Kidney glomerular epithelial cell (primary cell): ENCODE data around the gene IFNK.
A peak's percentile ranks its signal among the peaks of the same experiment; 100 is the strongest.
"Not testable (repeated sequence)": the region's sequence is repeated elsewhere in the genome, so short reads cannot be mapped to it uniquely, and the experiment has no call there.

Experiments
- DNase-seq: peaks from one replicate; lab custom pipeline; 2025; lab: John Stamatoyannopoulos, UW

IFNK gene

GRCh38 chr9:27524236-27524635 is at the start of gene IFNK:
TSS of gene IFNK (plus strand) at chr9:27524290. CDS start at chr9:27524337, 47 bp downstream.
- DNase-seq = no peak

- DNase-seq = no peak
Measured at GRCh38 chr9:27474305-27474704, 49.8 kb upstream of the IFNK start.

GRCh38 chr9:27475057-27475595 is 49.0 kb upstream of the IFNK start:
- DNase-seq = no peak

GRCh38 chr9:27476870-27477515 is 47.1 kb upstream of the IFNK start:
- DNase-seq = no peak

- no peak for DNase-seq
Measured at GRCh38 chr9:27478322-27478721, 45.8 kb upstream of the IFNK start.

GRCh38 chr9:27482709-27483108 is 41.4 kb upstream of the IFNK start:
- no peak for DNase-seq

GRCh38 chr9:27483576-27483975 is 40.5 kb upstream of the IFNK start:
- no peak for DNase-seq

- no peak for DNase-seq
Measured at GRCh38 chr9:27485158-27485557, 38.9 kb upstream of the IFNK start.

- DNase-seq = no peak
Measured at GRCh38 chr9:27487128-27487640, 36.9 kb upstream of the IFNK start.

- no peak for DNase-seq
Measured at GRCh38 chr9:27487927-27488326, 36.2 kb upstream of the IFNK start.

GRCh38 chr9:27489087-27489876 is 34.8 kb upstream of the IFNK start:
- no peak for DNase-seq

GRCh38 chr9:27491154-27491553 is 32.9 kb upstream of the IFNK start:
- DNase-seq = peak; percentile 66

- no peak for DNase-seq
Measured at GRCh38 chr9:27495480-27496134, 28.5 kb upstream of the IFNK start.

GRCh38 chr9:27496135-27496504 is 28.0 kb upstream of the IFNK start:
- no peak for DNase-seq

- no peak for DNase-seq
Measured at GRCh38 chr9:27497883-27498417, 26.1 kb upstream of the IFNK start.

GRCh38 chr9:27499451-27499850 is 24.6 kb upstream of the IFNK start:
- DNase-seq = peak; percentile 28

GRCh38 chr9:27500902-27501301 is 23.2 kb upstream of the IFNK start:
- DNase-seq = not testable (repeated sequence)

- DNase-seq = no peak
Measured at GRCh38 chr9:27503623-27504022, 20.5 kb upstream of the IFNK start.

GRCh38 chr9:27504259-27504658 is 19.8 kb upstream of the IFNK start:
- no peak for DNase-seq

- DNase-seq = no peak
Measured at GRCh38 chr9:27505744-27506161, 18.3 kb upstream of the IFNK start.

- no peak for DNase-seq
Measured at GRCh38 chr9:27506981-27507380, 17.1 kb upstream of the IFNK start.

- DNase-seq = no peak
Measured at GRCh38 chr9:27510780-27511179, 13.3 kb upstream of the IFNK start.
